Measurements from ENCODE around the gene FBRSL1. TPM values are rescaled to one million over a fixed set of nuclear protein-coding genes. Genes with fewer than 3 reads are reported as not detected.

The FBRSL1 gene
- polyA plus RNA-seq, 3 donors, result 0.39 to 28.7 (median 0.74) TPM

GRCh38 chr12:132549059-132549458 lies 59.1 kb downstream of the FBRSL1 start:
- H3K9me3 Mint-ChIP-seq, result peaks cover 0 to 7% (median 0%) of the 10 kb centered on the region in 7 donors
- H3K4me3 ChIP-seq (replicated peaks in 1 of 3; ENCODE audit: low read depth in 2 of 3, low read length in 3 of 3), result no peak overlapping the region
- no peaks in the 10 kb centered on the region for H3K9me3 ChIP-seq (replicated peaks in 1 of 2; ENCODE audit: control insufficient read depth in 1 of 2, insufficient read depth in 1 of 2, low read length in 2 of 2)
- H3K27me3 Mint-ChIP-seq (ENCODE audit: low read depth in 3 of 3), result peaks cover 0 to 2% (median 0%) of the 10 kb centered on the region in 3 donors
- no peak for DNase-seq
- no peak overlapping the region for H3K9ac ChIP-seq (ENCODE audit: insufficient read depth, low read length, poor library complexity, severe bottlenecking)
- TF ChIP-seq, protein P1, sequence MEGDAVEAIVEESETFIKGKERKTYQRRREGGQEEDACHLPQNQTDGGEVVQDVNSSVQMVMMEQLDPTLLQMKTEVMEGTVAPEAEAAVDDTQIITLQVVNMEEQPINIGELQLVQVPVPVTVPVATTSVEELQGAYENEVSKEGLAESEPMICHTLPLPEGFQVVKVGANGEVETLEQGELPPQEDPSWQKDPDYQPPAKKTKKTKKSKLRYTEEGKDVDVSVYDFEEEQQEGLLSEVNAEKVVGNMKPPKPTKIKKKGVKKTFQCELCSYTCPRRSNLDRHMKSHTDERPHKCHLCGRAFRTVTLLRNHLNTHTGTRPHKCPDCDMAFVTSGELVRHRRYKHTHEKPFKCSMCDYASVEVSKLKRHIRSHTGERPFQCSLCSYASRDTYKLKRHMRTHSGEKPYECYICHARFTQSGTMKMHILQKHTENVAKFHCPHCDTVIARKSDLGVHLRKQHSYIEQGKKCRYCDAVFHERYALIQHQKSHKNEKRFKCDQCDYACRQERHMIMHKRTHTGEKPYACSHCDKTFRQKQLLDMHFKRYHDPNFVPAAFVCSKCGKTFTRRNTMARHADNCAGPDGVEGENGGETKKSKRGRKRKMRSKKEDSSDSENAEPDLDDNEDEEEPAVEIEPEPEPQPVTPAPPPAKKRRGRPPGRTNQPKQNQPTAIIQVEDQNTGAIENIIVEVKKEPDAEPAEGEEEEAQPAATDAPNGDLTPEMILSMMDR (IDR thresholded peaks at IDR 0.05), result no peak
- no peak overlapping the region for H2AFZ ChIP-seq (ENCODE audit: insufficient read depth, low read depth, low read length, poor library complexity, severe bottlenecking)
- no peak overlapping the region for H3K4me2 ChIP-seq (replicated peaks; ENCODE audit: extremely low read depth, low read length, poor library complexity, severe bottlenecking)
- WGBS (ENCODE audit: insufficient coverage), result 96% methylated on average over 33 of the region's 33 CpGs
- H3K27me3 ChIP-seq (ENCODE audit: control insufficient read depth in 2 of 2, insufficient read depth in 2 of 2, low read length in 2 of 2), result no peaks in the 10 kb centered on the region
- H3K27ac Mint-ChIP-seq, result no peak overlapping the region
- no peaks in the 10 kb centered on the region for H3K79me2 ChIP-seq (ENCODE audit: insufficient read depth, low read length)
- H3K4me3 Mint-ChIP-seq, result no peak overlapping the region
- H3K4me1 ChIP-seq (ENCODE audit: control insufficient read depth in 1 of 2, insufficient read depth in 2 of 2, low read length in 2 of 2), result no peaks in the 10 kb centered on the region
- H4K20me1 ChIP-seq (ENCODE audit: insufficient read depth, low read length), result peaks cover 64% of the 10 kb centered on the region
- no peaks in the 10 kb centered on the region for H3K4me1 Mint-ChIP-seq
- H3K36me3 Mint-ChIP-seq, result peaks cover 20 to 33% of the 10 kb centered on the region in 2 donors
- intact Hi-C loops (cut with micrococcal nuclease), result no loop called here
- H3K36me3 ChIP-seq (replicated peaks in 1 of 2; ENCODE audit: control insufficient read depth in 1 of 2, insufficient read depth in 2 of 2, low read length in 2 of 2), result peaks cover 15 to 21% of the 10 kb centered on the region in 2 donors
- H3K27ac ChIP-seq (ENCODE audit: low read depth in 1 of 2, low read length in 2 of 2), result no peak overlapping the region

DNA sequence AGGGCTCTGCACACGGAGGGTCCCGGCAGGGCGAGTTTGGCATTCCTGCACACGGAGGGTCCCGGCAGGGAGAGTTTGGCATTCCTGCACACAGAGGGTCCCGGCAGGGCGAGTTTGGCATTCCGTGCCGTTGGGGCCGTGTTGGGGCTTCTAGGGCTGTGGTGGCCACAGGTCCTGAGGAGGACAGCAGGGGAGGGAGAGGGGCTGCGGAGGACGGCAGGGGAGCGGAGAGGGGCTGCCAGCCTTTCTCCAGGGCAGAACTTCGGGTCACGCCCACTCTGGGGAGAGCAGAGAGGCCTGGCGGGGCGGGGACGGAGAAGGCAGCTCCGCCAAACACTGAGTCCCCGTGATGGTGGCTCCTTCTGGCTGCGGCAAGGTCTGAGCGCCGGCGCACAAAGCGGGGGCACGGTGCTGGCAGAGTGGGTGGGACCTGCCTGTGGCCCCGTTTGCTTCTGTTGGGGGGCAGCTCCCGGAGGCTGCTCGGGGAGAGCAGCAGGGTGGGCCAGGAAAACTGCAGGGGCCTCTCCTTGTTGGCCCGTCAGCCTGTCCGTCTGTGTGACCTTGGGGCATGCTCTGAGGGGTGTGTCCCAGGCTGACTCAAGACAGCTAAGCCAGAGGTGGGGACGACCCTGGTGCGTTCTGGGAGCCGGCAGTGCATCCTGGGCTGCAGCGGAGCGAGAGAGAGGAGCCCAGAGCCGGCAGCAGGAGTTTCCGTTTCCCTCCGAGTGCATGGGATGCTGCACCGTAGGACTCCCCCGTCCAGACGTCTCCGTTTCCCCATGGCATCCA lies 60.3 kb downstream of the FBRSL1 start:
- no peaks in the 10 kb centered on the region for H3K4me1 Mint-ChIP-seq
- no peak overlapping the region for H3K4me3 ChIP-seq (replicated peaks in 1 of 3; ENCODE audit: low read depth in 2 of 3, low read length in 3 of 3)
- intact Hi-C loops (cut with micrococcal nuclease), result no loop called here
- no peak overlapping the region for H3K4me3 Mint-ChIP-seq
- no peak overlapping the region for H2AFZ ChIP-seq (ENCODE audit: insufficient read depth, low read depth, low read length, poor library complexity, severe bottlenecking)
- WGBS (ENCODE audit: insufficient coverage), result 95% methylated on average over 43 of the region's 43 CpGs
- H3K36me3 ChIP-seq (replicated peaks in 1 of 2; ENCODE audit: control insufficient read depth in 1 of 2, insufficient read depth in 2 of 2, low read length in 2 of 2), result peaks cover 15 to 21% of the 10 kb centered on the region in 2 donors
- H3K27ac ChIP-seq (ENCODE audit: low read depth in 1 of 2, low read length in 2 of 2), result no peak overlapping the region
- TF ChIP-seq, protein P1 (IDR thresholded peaks at IDR 0.05), result no peak
- no peaks in the 10 kb centered on the region for H3K27me3 ChIP-seq (ENCODE audit: control insufficient read depth in 2 of 2, insufficient read depth in 2 of 2, low read length in 2 of 2)
- H4K20me1 ChIP-seq (ENCODE audit: insufficient read depth, low read length), result peaks cover 53% of the 10 kb centered on the region
- H3K27ac Mint-ChIP-seq, result no peak overlapping the region
- no peaks in the 10 kb centered on the region for H3K79me2 ChIP-seq (ENCODE audit: insufficient read depth, low read length)
- no peaks in the 10 kb centered on the region for H3K9me3 ChIP-seq (replicated peaks in 1 of 2; ENCODE audit: control insufficient read depth in 1 of 2, insufficient read depth in 1 of 2, low read length in 2 of 2)
- no peaks in the 10 kb centered on the region for H3K4me1 ChIP-seq (ENCODE audit: control insufficient read depth in 1 of 2, insufficient read depth in 2 of 2, low read length in 2 of 2)
- peaks cover 20 to 42% of the 10 kb centered on the region in 2 donors for H3K36me3 Mint-ChIP-seq
- no peaks in the 10 kb centered on the region for H3K27me3 Mint-ChIP-seq (ENCODE audit: low read depth in 3 of 3)
- no peak for DNase-seq
- peaks cover 0 to 7% (median 2%) of the 10 kb centered on the region in 7 donors for H3K9me3 Mint-ChIP-seq
- no peak overlapping the region for H3K9ac ChIP-seq (ENCODE audit: insufficient read depth, low read length, poor library complexity, severe bottlenecking)
- H3K4me2 ChIP-seq (replicated peaks; ENCODE audit: extremely low read depth, low read length, poor library complexity, severe bottlenecking), result no peak overlapping the region
